DND-41 (cell line): Measurements from ENCODE around the gene TRH.

Source experiments
- CTCF ChIP-seq: IDR thresholded peaks from 2 replicates; pipeline ENCODE4 v1.5.1; 2012; ENCODE audit warnings: borderline replicate concordance, low read length, moderate library complexity, mild to moderate bottlenecking; ENCODE audit not compliant: poor library complexity, severe bottlenecking; ENCODE audit errors: extremely low read depth
- EZH2 ChIP-seq: IDR thresholded peaks from 3 replicates; pipeline ENCODE4 v1.6.1; 2012; ENCODE audit warnings: borderline replicate concordance, low read depth, mild to moderate bottlenecking, moderate library complexity, low read length, inconsistent platforms; ENCODE audit not compliant: severe bottlenecking

- TF ChIP-seq CTCF (no peak), EZH2 (no peak)
Observed at GRCh38 chr3:129996073-129996472, 21.6 kb downstream of the TRH start.
